H1 (cell line): ENCODE measurements around the gene PLEKHA5. TPM values are rescaled to one million over a fixed set of nuclear protein-coding genes. Genes with fewer than 3 reads are reported as not detected.

Experiments
- CTCF ChIA-PET: fragments of 300-600 bp; sonication (Branson Sonifier 250); formaldehyde crosslinking; loops from one replicate; lab custom pipeline; 2021; ENCODE audit not compliant: partially characterized antibody; lab: Charles Lee
- POLR2A ChIA-PET: fragments of 300-600 bp; sonication (Branson Sonifier 250); formaldehyde crosslinking; loops from one replicate; lab custom pipeline; 2021; ENCODE audit warnings: inconsistent platforms; ENCODE audit not compliant: partially characterized antibody; lab: Charles Lee
- DNase-seq, 2 experiments: peaks; one replicate each; pipeline versions ENCODE4 v3.0.0 to v3.0.0-alpha.2; 2010 to 2022; ENCODE audit warnings: low spot score in 2 of 2, low read depth in 1 of 2, mixed read lengths in 1 of 2
- FAIRE-seq: peaks from 2 replicates; lab custom pipeline; 2011; peaks lifted over from hg19 to GRCh38; lab: Jason Lieb, UNC
- H2AFZ ChIP-seq: 2 replicates; pipeline ENCODE4 v1.8.1; 2012; ENCODE audit warnings: low read length, inconsistent platforms
- H2AK5ac ChIP-seq: 2 replicates; pipeline ENCODE4 v1.6.1; 2013; ENCODE audit warnings: low read depth, low read length
- H2BK120ac ChIP-seq: replicated peaks from 2 replicates; pipeline ENCODE3; 2013; ENCODE audit warnings: low read depth, low read length, inconsistent platforms
- H2BK12ac ChIP-seq: 2 replicates; pipeline ENCODE4 v1.6.1; 2013; ENCODE audit warnings: low read depth, low read length
- H2BK15ac ChIP-seq: 2 replicates; pipeline ENCODE4 v1.6.1; 2013; ENCODE audit warnings: low read length
- H2BK20ac ChIP-seq: 2 replicates; pipeline ENCODE4 v1.6.1; 2013; ENCODE audit warnings: low read length
- H2BK5ac ChIP-seq: 2 replicates; pipeline ENCODE4 v1.6.1; 2013; ENCODE audit warnings: low read depth, low read length
- H3K14ac ChIP-seq: 2 replicates; pipeline ENCODE4 v1.6.1; 2013; ENCODE audit warnings: inconsistent platforms; ENCODE audit not compliant: insufficient read length
- H3K18ac ChIP-seq: 2 replicates; pipeline ENCODE4 v1.6.1; 2013; ENCODE audit warnings: low read length; ENCODE audit errors: extremely low read depth
- H3K23ac ChIP-seq: 2 replicates; pipeline ENCODE4 v1.6.1; 2013; ENCODE audit warnings: inconsistent platforms; ENCODE audit not compliant: insufficient read length
- H3K23me2 ChIP-seq: 2 replicates; pipeline ENCODE4 v1.6.1; 2013; ENCODE audit warnings: low read depth, low read length
- H3K27ac ChIP-seq: 2 replicates; pipeline ENCODE4 v1.6.1; 2011; ENCODE audit warnings: low read depth, low read length, inconsistent platforms
- H3K27me3 ChIP-seq, 4 experiments: replicated peaks in 1 of 4; 1 replicate in 1 of 4; 2 replicates in 3 of 4; pipeline versions ENCODE4 v1.6.1 to v1.8.1; 2011 to 2013; ENCODE audit warnings: low read length in 3 of 4, mild to moderate bottlenecking in 3 of 4, inconsistent platforms in 2 of 4, mixed read lengths in 2 of 4, moderate library complexity in 1 of 4; ENCODE audit not compliant: control insufficient read depth in 3 of 4, insufficient read depth in 3 of 4; ENCODE audit errors: extremely low read depth in 1 of 4
- H3K36me3 ChIP-seq, 4 experiments: 2 replicates each; pipeline versions ENCODE4 v1.6.1 to v1.8.1; 2011 to 2013; ENCODE audit warnings: mild to moderate bottlenecking in 4 of 4, low read length in 3 of 4, moderate library complexity in 2 of 4, control low read depth in 1 of 4, inconsistent platforms in 1 of 4; ENCODE audit not compliant: insufficient read depth in 4 of 4, control insufficient read depth in 2 of 4
- H3K4ac ChIP-seq: replicated peaks from 2 replicates; pipeline ENCODE3; 2013; ENCODE audit warnings: low read length, low read depth, mixed read lengths, inconsistent platforms; ENCODE audit not compliant: insufficient read length
- H3K4me1 ChIP-seq, 4 experiments: replicated peaks in 1 of 4; 1 replicate in 1 of 4; 2 replicates in 3 of 4; pipeline versions ENCODE4 v1.6.1 to v1.8.1; 2011 to 2013; ENCODE audit warnings: low read length in 3 of 4, inconsistent platforms in 2 of 4, mixed read lengths in 1 of 4; ENCODE audit not compliant: insufficient read depth in 4 of 4, control insufficient read depth in 3 of 4
- H3K4me2 ChIP-seq, 2 experiments: 2 replicates each; pipeline versions ENCODE4 v1.6.1 to v1.8.1; 2011 to 2013; ENCODE audit warnings: low read depth in 2 of 2, low read length in 2 of 2, control low read depth in 1 of 2, inconsistent platforms in 1 of 2, mild to moderate bottlenecking in 1 of 2; ENCODE audit not compliant: insufficient read depth in 1 of 2
- H3K4me3 ChIP-seq, 4 experiments: fragments of 200-600, 300-600 bp in 1 of 4; sonication (generic), shearing (Covaris generic), sonication (Bioruptor Twin) in 1 of 4; 2 replicates each; pipeline versions ENCODE4 v1.5.1 to v1.8.1; 2011 to 2016; ENCODE audit warnings: low read length in 4 of 4, low read depth in 3 of 4, control low read depth in 2 of 4, inconsistent platforms in 2 of 4, mild to moderate bottlenecking in 2 of 4, mixed read lengths in 1 of 4, moderate library complexity in 1 of 4; ENCODE audit not compliant: insufficient read depth in 2 of 4; ENCODE audit errors: extremely low read depth in 1 of 4
- H3K56ac ChIP-seq: replicated peaks from 2 replicates; pipeline ENCODE3; 2013; ENCODE audit warnings: low read depth, mild to moderate bottlenecking, mixed read lengths, low read length, inconsistent platforms; ENCODE audit not compliant: insufficient read length
- H3K79me1 ChIP-seq: 2 replicates; pipeline ENCODE4 v1.6.1; 2013; ENCODE audit warnings: low read depth, low read length, control low read depth
- H3K79me2 ChIP-seq, 2 experiments: 2 replicates each; pipeline versions ENCODE4 v1.6.1 to v1.8.1; 2012 to 2013; ENCODE audit warnings: low read length in 2 of 2, mild to moderate bottlenecking in 2 of 2, inconsistent platforms in 1 of 2; ENCODE audit not compliant: insufficient read depth in 2 of 2, control insufficient read depth in 1 of 2
- H3K9ac ChIP-seq, 4 experiments: replicated peaks in 1 of 4; 1 replicate in 1 of 4; 2 replicates in 3 of 4; pipeline versions ENCODE4 v1.6.1 to v1.8.1; 2011 to 2013; ENCODE audit warnings: low read depth in 3 of 4, low read length in 3 of 4, control low read depth in 2 of 4, mild to moderate bottlenecking in 2 of 4, moderate library complexity in 2 of 4, inconsistent platforms in 1 of 4; ENCODE audit errors: extremely low read depth in 1 of 4
- H3K9me3 ChIP-seq, 2 experiments: 2 replicates each; pipeline versions ENCODE4 v1.6.1 to v1.8.1; 2012 to 2013; ENCODE audit warnings: mild to moderate bottlenecking in 2 of 2, moderate library complexity in 2 of 2, control low read depth in 1 of 2, inconsistent platforms in 1 of 2, low read depth in 1 of 2, low read length in 1 of 2, mixed read lengths in 1 of 2; ENCODE audit not compliant: insufficient read depth in 2 of 2
- H4K20me1 ChIP-seq, 2 experiments: replicated peaks in 1 of 2; 2 replicates each; pipeline versions ENCODE3 to v1.8.1; 2011 to 2013; ENCODE audit warnings: inconsistent platforms in 2 of 2, low read length in 2 of 2, mild to moderate bottlenecking in 1 of 2; ENCODE audit not compliant: insufficient read depth in 2 of 2, control insufficient read depth in 1 of 2
- H4K5ac ChIP-seq: 2 replicates; pipeline ENCODE4 v1.6.1; 2013; ENCODE audit warnings: low read length, low read depth, mixed read lengths, inconsistent platforms; ENCODE audit not compliant: insufficient read length
- H4K8ac ChIP-seq: 2 replicates; pipeline ENCODE4 v1.8.0; 2013; ENCODE audit warnings: mild to moderate bottlenecking, moderate library complexity, low read length, inconsistent platforms; ENCODE audit not compliant: insufficient read depth; ENCODE audit errors: extremely low read depth
- H4K91ac ChIP-seq: replicated peaks from 2 replicates; pipeline ENCODE3; 2013; ENCODE audit warnings: low read length, mixed read lengths, inconsistent platforms; ENCODE audit not compliant: insufficient read length
- ASH2L ChIP-seq: fragments of 200-600, 300-600 bp; sonication (generic); IDR thresholded peaks from one replicate; pipeline ENCODE4 v1.7.1; 2017; ENCODE audit warnings: low read length
- CHD1 ChIP-seq: IDR thresholded peaks from 2 replicates; pipeline ENCODE4 v1.6.1; 2012; ENCODE audit warnings: low read depth, low read length, improper control_type of control experiment
- JUN ChIP-seq: IDR thresholded peaks from 2 replicates; pipeline ENCODE4 v1.6.1; 2011; ENCODE audit warnings: low read depth, mild to moderate bottlenecking, improper control_type of control experiment, low read length
- KDM5A ChIP-seq: fragments of 200-600 bp; IDR thresholded peaks from 2 replicates; pipeline ENCODE4 v1.7.1; 2012; ENCODE audit warnings: mild to moderate bottlenecking, low read length, inconsistent platforms, mixed read lengths
- POLR2A ChIP-seq, 2 experiments: IDR thresholded peaks; 1 replicate in 1 of 2; 2 replicates in 1 of 2; pipeline ENCODE4 v1.6.1; 2011; ENCODE audit warnings: low read depth in 2 of 2, low read length in 2 of 2, mild to moderate bottlenecking in 2 of 2; ENCODE audit errors: control extremely low read depth in 1 of 2
- polyA plus RNA-seq, 7 experiments: library from polyadenylated mRNA; depleted of rRNA in 3 of 7; stranded (reverse) in 5 of 7; unstranded in 2 of 7; fragments of >200 nt in 5 of 7; fragments of 200-250 nt in 2 of 7; gene quantifications; 1 replicate in 5 of 7; 2 replicates in 1 of 7; 4 replicates in 1 of 7; pipeline versions ENCODE4 v1.2.1 to v1.2.3, GENCODE V29; 2011 to 2013; ENCODE audit warnings: missing spikeins in 2 of 7, mixed read lengths in 2 of 7
- total RNA-seq: library from RNA; stranded (reverse); fragmentation: NEBNext Ultra II Directional; extraction: Animal tissue kit (Norgen Biotek cat#: 25700); gene quantifications from 2 replicates; pipeline ENCODE4 v1.2.1, GENCODE V29; 2021

The PLEKHA5 gene
- total and polyA plus RNA-seq, 2 of the 8 experiments (the other 6 are each of a cell fraction or from before 2014, with no cell fraction given), result 17.2 to 66.1 TPM

GRCh38 chr12:19415563-19415962 is 286.0 kb downstream of the PLEKHA5 start:
- ChIA-PET POLR2A (no interaction called here), CTCF (no interaction called here)
- peaks cover 0 to 5% (median 4%) of the 10 kb centered on the region in 4 experiments; a peak in 5 of 7 replicates for H3K4me1 ChIP-seq
- H2AK5ac ChIP-seq, result no peak overlapping the region
- DNase-seq (no peak), FAIRE-seq (no peak)
- H4K20me1 ChIP-seq, result no peaks in the 10 kb centered on the region
- no peak overlapping the region for H3K9ac ChIP-seq
- H4K5ac ChIP-seq, result no peak overlapping the region
- no peaks in the 10 kb centered on the region for H3K36me3 ChIP-seq
- no peaks in the 10 kb centered on the region for H3K27me3 ChIP-seq
- no peak overlapping the region for H3K4me2 ChIP-seq
- H3K23me2 ChIP-seq, result no peaks in the 10 kb centered on the region
- no peak overlapping the region for H2BK120ac ChIP-seq
- H3K79me1 ChIP-seq, result no peaks in the 10 kb centered on the region
- no peak overlapping the region for H3K27ac ChIP-seq
- peak overlapping the region; percentile 87; the same call in 1 of the 2 replicates for H2BK12ac ChIP-seq
- H3K4me3 ChIP-seq, result no peak overlapping the region
- no peaks in the 10 kb centered on the region for H3K79me2 ChIP-seq
- H3K56ac ChIP-seq, result no peak overlapping the region
- H3K9me3 ChIP-seq, result no peaks in the 10 kb centered on the region
- no peak overlapping the region for H3K4ac ChIP-seq
- no peak overlapping the region for H2BK20ac ChIP-seq
- no peak for TF ChIP-seq ASH2L
- TF ChIP-seq POLR2A (IDR thresholded peaks at IDR 0.05; ENCODE audit: control extremely low read depth in 1 of 2, low read depth in 2 of 2, low read length in 2 of 2), result no peak
- TF ChIP-seq KDM5A, result no peak
- no peak for TF ChIP-seq CHD1
- TF ChIP-seq JUN, result no peak
- H4K8ac ChIP-seq, result no peak overlapping the region
- no peak overlapping the region for H3K18ac ChIP-seq
- no peak overlapping the region for H3K23ac ChIP-seq
- H2BK5ac ChIP-seq, result no peak overlapping the region
- H2BK15ac ChIP-seq, result no peak overlapping the region
- H2AFZ ChIP-seq, result no peak overlapping the region
- no peak overlapping the region for H3K14ac ChIP-seq
- no peak overlapping the region for H4K91ac ChIP-seq
